Astrocyte (in vitro differentiated cells and primary cell): ENCODE data around the gene DOK6. TPM values are rescaled to one million over a fixed set of nuclear protein-coding genes. Genes with fewer than 3 reads are reported as not detected.

ENCODE experiments used
- DNase-seq: peaks from one replicate; pipeline ENCODE4 v3.0.0-alpha.2; 2010; ENCODE audit warnings: low read depth
- FAIRE-seq: peaks from 2 replicates; lab custom pipeline; 2011; peaks lifted over from hg19 to GRCh38; lab: Jason Lieb, UNC
- H2AFZ ChIP-seq: 2 replicates; pipeline ENCODE4 v1.6.0; 2012; ENCODE audit warnings: low read depth, low read length, inconsistent platforms
- H3K27ac ChIP-seq: 2 replicates; pipeline ENCODE4 v1.5.1; 2011; ENCODE audit warnings: low read depth, low read length, inconsistent platforms
- H3K27me3 ChIP-seq: 2 replicates; pipeline ENCODE4 v1.6.0; 2011; ENCODE audit warnings: low read length, inconsistent platforms; ENCODE audit not compliant: insufficient read depth
- H3K36me3 ChIP-seq: 2 replicates; pipeline ENCODE4 v1.5.1; 2011; ENCODE audit warnings: low read length, inconsistent platforms; ENCODE audit not compliant: insufficient read depth
- H3K4me1 ChIP-seq: 2 replicates; pipeline ENCODE4 v1.5.1; 2011; ENCODE audit warnings: low read length, inconsistent platforms; ENCODE audit not compliant: insufficient read depth
- H3K4me2 ChIP-seq: 2 replicates; pipeline ENCODE4 v1.6.0; 2012; ENCODE audit warnings: low read length, inconsistent platforms
- H3K4me3 ChIP-seq: 2 replicates; pipeline ENCODE4 v1.5.1; 2011; ENCODE audit warnings: low read depth, mild to moderate bottlenecking, low read length, inconsistent platforms; ENCODE audit not compliant: insufficient read depth
- H3K79me2 ChIP-seq: 2 replicates; pipeline ENCODE4 v1.6.0; 2012; ENCODE audit warnings: mild to moderate bottlenecking, low read length, inconsistent platforms; ENCODE audit not compliant: insufficient read depth
- H3K9ac ChIP-seq: 2 replicates; pipeline ENCODE4 v1.6.0; 2012; ENCODE audit warnings: mild to moderate bottlenecking, low read length, inconsistent platforms
- H3K9me3 ChIP-seq: 2 replicates; pipeline ENCODE4 v1.5.1; 2012; ENCODE audit warnings: low read depth, mild to moderate bottlenecking, low read length, inconsistent platforms; ENCODE audit not compliant: insufficient read depth
- H4K20me1 ChIP-seq: 2 replicates; pipeline ENCODE4 v1.6.0; 2012; ENCODE audit warnings: low read length, inconsistent platforms; ENCODE audit not compliant: insufficient read depth
- H3K27ac Mint-ChIP-seq: one replicate; pipeline ENCODE4 v1.8.0; 2021; ENCODE audit warnings: mild to moderate bottlenecking, mixed read lengths; ENCODE audit not compliant: unreplicated experiment
- H3K27me3 Mint-ChIP-seq: one replicate; pipeline ENCODE4 v1.8.0; 2021; ENCODE audit warnings: low read depth, mixed read lengths; ENCODE audit not compliant: unreplicated experiment
- H3K36me3 Mint-ChIP-seq: one replicate; pipeline ENCODE4 v1.8.0; 2021; ENCODE audit warnings: low read depth, mixed read lengths; ENCODE audit not compliant: unreplicated experiment
- H3K4me1 Mint-ChIP-seq: one replicate; pipeline ENCODE4 v1.8.0; 2021; ENCODE audit warnings: low read depth, mixed read lengths; ENCODE audit not compliant: unreplicated experiment
- H3K4me3 Mint-ChIP-seq: one replicate; pipeline ENCODE4 v1.8.0; 2021; ENCODE audit warnings: mild to moderate bottlenecking, moderate library complexity, mixed read lengths; ENCODE audit not compliant: unreplicated experiment
- H3K9me3 Mint-ChIP-seq: one replicate; pipeline ENCODE4 v1.8.0; 2021; ENCODE audit warnings: mild to moderate bottlenecking, mixed read lengths; ENCODE audit not compliant: unreplicated experiment
- CTCF ChIP-seq: IDR thresholded peaks from 2 replicates; pipeline ENCODE4 v1.5.1; 2011; ENCODE audit warnings: low read depth, mild to moderate bottlenecking, inconsistent platforms, low read length, moderate library complexity; ENCODE audit not compliant: insufficient read depth
- EZH2 ChIP-seq: IDR thresholded peaks from 2 replicates; pipeline ENCODE4 v1.6.1; 2012; ENCODE audit warnings: mild to moderate bottlenecking, low read length, inconsistent platforms; ENCODE audit not compliant: insufficient read depth
- total RNA-seq: library from RNA; stranded (reverse); gene quantifications from 2 replicates; pipeline ENCODE4 v1.2.1, GENCODE V29; 2021

Gene DOK6
- total RNA-seq, 1 donor from 2014 or later = 2.9 TPM

- no peaks in the 10 kb centered on the region for H3K4me1 ChIP-seq
- no peaks in the 10 kb centered on the region for H4K20me1 ChIP-seq
- Mint-ChIP-seq H3K9me3 (no peaks in the 10 kb centered on the region), H3K27ac (no peak overlapping the region), H3K36me3 (no peaks in the 10 kb centered on the region), H3K27me3 (no peaks in the 10 kb centered on the region), H3K4me3 (no peak overlapping the region), H3K4me1 (peaks cover 4% of the 10 kb centered on the region)
- no peaks in the 10 kb centered on the region for H3K79me2 ChIP-seq
- no peaks in the 10 kb centered on the region for H3K27me3 ChIP-seq
- no peak for TF ChIP-seq CTCF
- H3K27ac ChIP-seq = no peak overlapping the region
- no peak for DNase-seq
- H3K4me3 ChIP-seq = no peak overlapping the region
- H3K4me2 ChIP-seq = no peak overlapping the region
- FAIRE-seq = no peak
- no peaks in the 10 kb centered on the region for H3K9me3 ChIP-seq
- no peak overlapping the region for H2AFZ ChIP-seq
- H3K9ac ChIP-seq = no peak overlapping the region
- H3K36me3 ChIP-seq = no peaks in the 10 kb centered on the region
Observed at GRCh38 chr18:69701305-69701704, 300.6 kb downstream of the DOK6 start.

GRCh38 chr18:69703461-69703860 lies 302.8 kb downstream of the DOK6 start:
- FAIRE-seq (no peak), DNase-seq (no peak)
- Histone ChIP-seq H3K4me3 (no peak overlapping the region), H4K20me1 (no peaks in the 10 kb centered on the region), H3K4me1 (no peaks in the 10 kb centered on the region), H3K27me3 (no peaks in the 10 kb centered on the region), H3K27ac (no peak overlapping the region), H3K79me2 (no peaks in the 10 kb centered on the region), H2AFZ (no peak overlapping the region), H3K9me3 (no peaks in the 10 kb centered on the region), H3K4me2 (no peak overlapping the region), H3K9ac (no peak overlapping the region), H3K36me3 (no peaks in the 10 kb centered on the region)
- no peaks in the 10 kb centered on the region for H3K36me3 Mint-ChIP-seq
- no peaks in the 10 kb centered on the region for H3K9me3 Mint-ChIP-seq
- peaks cover 4% of the 10 kb centered on the region for H3K4me1 Mint-ChIP-seq
- H3K27me3 Mint-ChIP-seq = no peaks in the 10 kb centered on the region
- no peak overlapping the region for H3K27ac Mint-ChIP-seq
- no peak for TF ChIP-seq EZH2
- no peak for TF ChIP-seq CTCF
- H3K4me3 Mint-ChIP-seq = no peak overlapping the region

- H3K27ac ChIP-seq = no peak overlapping the region
- H3K4me1 ChIP-seq = no peaks in the 10 kb centered on the region
- no peaks in the 10 kb centered on the region for H3K27me3 Mint-ChIP-seq
- FAIRE-seq (no peak), DNase-seq (no peak)
- no peak overlapping the region for H2AFZ ChIP-seq
- TF ChIP-seq EZH2 (no peak), CTCF (no peak)
- no peaks in the 10 kb centered on the region for H4K20me1 ChIP-seq
- no peaks in the 10 kb centered on the region for H3K27me3 ChIP-seq
- H3K27ac Mint-ChIP-seq = no peak overlapping the region
- no peak overlapping the region for H3K4me3 Mint-ChIP-seq
- H3K36me3 ChIP-seq = no peaks in the 10 kb centered on the region
- H3K9ac ChIP-seq = no peak overlapping the region
- H3K9me3 Mint-ChIP-seq = no peaks in the 10 kb centered on the region
- no peaks in the 10 kb centered on the region for H3K79me2 ChIP-seq
- peaks cover 4% of the 10 kb centered on the region for H3K4me1 Mint-ChIP-seq
- no peaks in the 10 kb centered on the region for H3K36me3 Mint-ChIP-seq
- H3K9me3 ChIP-seq = no peaks in the 10 kb centered on the region
- H3K4me3 ChIP-seq = no peak overlapping the region
- no peak overlapping the region for H3K4me2 ChIP-seq
Observed at GRCh38 chr18:69705987-69706386, 305.3 kb downstream of the DOK6 start.
